OCI-LY1 (cell line): ENCODE measurements around the gene OR6S1.

Experiments used
- EZH2 ChIP-seq: fragments of 200-600 bp; sonication (generic), shearing (Covaris generic); IDR thresholded peaks from 2 replicates; pipeline ENCODE4 v1.8.0; 2017; ENCODE audit warnings: borderline replicate concordance, mixed run types, mild to moderate bottlenecking, antibody characterized with exemption, low read length, moderate library complexity, mixed read lengths
- TF ChIP-seq, protein P1 (sequence below): fragments of 200-600 bp; sonication (generic), shearing (Covaris generic); IDR thresholded peaks from 2 replicates; pipeline ENCODE4 v1.5.1; 2017; ENCODE audit warnings: mild to moderate bottlenecking, antibody characterized with exemption, low read length, moderate library complexity, mixed read lengths

DNA sequence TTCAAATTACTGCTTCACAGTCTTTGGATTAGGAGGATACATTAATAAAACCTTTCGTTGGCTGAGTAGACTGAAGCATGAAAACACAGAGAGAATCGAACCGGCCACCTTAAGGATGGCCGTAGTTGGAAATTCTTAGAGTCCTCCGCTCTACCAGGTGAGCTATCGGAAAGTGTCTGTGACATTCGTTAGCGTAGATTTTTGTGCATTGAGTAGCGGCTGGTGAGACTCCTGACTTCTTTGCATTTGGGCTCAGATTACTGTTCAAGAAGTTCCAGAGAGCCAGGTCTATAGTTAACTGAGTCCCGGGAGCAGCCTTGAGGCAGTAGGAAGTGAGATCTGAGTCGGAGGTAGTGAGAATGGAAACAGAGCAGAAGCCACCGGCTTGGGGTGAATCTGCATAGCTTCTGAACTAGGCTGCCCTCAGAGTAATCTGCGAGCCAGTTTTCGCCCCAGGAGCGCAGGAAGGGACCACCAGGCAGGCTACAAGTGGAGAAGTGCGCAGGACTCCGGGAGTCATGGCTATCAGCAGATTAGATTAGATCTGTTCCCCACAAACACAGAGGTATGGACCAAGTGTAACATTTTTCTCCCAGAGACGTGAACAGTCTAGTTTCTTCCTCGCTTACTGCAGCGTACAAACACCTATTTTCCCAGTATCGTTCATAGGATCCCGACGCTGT lies 11.0 kb downstream of the OR6S1 start:
- TF ChIP-seq, protein P1, sequence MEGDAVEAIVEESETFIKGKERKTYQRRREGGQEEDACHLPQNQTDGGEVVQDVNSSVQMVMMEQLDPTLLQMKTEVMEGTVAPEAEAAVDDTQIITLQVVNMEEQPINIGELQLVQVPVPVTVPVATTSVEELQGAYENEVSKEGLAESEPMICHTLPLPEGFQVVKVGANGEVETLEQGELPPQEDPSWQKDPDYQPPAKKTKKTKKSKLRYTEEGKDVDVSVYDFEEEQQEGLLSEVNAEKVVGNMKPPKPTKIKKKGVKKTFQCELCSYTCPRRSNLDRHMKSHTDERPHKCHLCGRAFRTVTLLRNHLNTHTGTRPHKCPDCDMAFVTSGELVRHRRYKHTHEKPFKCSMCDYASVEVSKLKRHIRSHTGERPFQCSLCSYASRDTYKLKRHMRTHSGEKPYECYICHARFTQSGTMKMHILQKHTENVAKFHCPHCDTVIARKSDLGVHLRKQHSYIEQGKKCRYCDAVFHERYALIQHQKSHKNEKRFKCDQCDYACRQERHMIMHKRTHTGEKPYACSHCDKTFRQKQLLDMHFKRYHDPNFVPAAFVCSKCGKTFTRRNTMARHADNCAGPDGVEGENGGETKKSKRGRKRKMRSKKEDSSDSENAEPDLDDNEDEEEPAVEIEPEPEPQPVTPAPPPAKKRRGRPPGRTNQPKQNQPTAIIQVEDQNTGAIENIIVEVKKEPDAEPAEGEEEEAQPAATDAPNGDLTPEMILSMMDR: no peak
- TF ChIP-seq EZH2: no peak
